ENCODE measurements around the gene JHY. TPM values are rescaled to one million over a fixed set of nuclear protein-coding genes. Genes with fewer than 3 reads are reported as not detected.

JHY gene
- total RNA-seq (1 to 10 TPM; 2.2 to 3.0 TPM), total RNA-seq (2.3 to 10.3 reads per million in 2 donors)

DNA sequence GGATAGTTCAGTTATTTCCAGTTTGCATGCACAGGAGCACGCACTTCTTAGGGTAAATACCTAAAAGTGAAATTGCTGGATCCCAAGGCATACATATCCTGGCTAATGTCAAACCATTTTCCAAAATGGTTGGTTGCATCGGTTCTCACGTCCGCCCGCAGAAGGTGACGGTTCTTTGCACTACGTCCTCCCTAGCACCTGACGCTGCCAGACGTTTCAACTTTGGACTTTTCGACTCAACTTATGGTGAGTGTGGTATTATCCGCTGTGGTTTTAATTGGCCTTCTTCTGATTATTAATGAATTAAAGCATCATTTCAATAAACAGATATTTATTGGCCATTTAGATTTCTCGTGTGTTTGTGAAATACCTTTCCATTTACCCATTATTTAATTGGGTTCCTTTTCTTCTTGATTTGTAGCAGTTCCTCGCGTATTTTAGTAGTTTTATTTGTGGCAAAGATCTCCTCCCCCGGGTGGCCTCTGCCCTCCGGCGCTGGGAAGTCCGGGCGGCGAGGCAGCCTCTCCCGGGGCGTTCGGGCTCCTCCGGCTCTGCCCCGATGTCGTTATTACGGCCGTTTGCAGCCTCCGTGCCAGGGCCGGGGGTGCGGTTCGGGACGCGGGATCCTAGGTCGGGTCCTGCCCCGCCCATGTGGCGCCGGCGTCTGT lies at the start of gene JHY:
JHY (plus strand) TSS at position 571 of the 668 bp plus-strand sequence. CDS start 3,091 bp downstream, outside the sequence.
- no peak for ATAC-seq

DNA sequence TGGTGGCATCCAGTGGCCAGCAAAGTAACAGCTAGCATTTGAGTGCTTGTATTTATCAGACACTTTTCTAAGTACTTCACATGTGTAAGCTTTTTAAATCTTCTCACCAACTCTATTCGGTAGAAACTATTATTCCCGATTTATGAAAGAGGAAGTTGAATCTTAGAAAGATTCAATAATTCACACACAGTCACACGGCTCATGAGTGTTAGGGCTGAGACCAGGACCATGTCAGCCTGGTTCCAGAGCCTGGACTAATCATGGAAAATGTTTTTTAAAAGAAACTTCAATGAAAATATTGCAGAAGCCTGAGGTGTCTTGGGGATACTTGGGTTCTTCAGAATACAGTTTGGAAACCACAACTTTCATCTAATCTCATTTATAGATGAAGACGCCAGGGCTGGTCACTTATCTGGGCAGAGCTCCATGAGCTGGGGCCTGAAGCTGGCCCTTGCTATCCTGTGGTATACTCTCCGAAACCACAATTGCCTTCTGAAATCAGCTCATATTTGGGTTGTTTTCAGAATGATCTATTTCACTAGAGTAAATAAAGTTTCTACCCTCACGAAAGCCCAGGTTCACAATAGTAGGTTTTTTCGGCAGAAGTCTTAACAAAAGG lies 48.6 kb upstream of the JHY start:
- H3K4me1 Mint-ChIP-seq = peaks cover 7% of the 10 kb centered on the region
- no peaks in the 10 kb centered on the region for H3K9me3 ChIP-seq (ENCODE audit: control insufficient read depth, low read length, poor library complexity, severe bottlenecking)
- ATAC-seq (no peak), DNase-seq (no peak)
- H3K36me3 Mint-ChIP-seq (ENCODE audit: low read depth) = no peaks in the 10 kb centered on the region
- no peak overlapping the region for H3K4me3 Mint-ChIP-seq
- H3K27ac Mint-ChIP-seq = no peak overlapping the region
- H3K27me3 Mint-ChIP-seq = peaks cover 26% of the 10 kb centered on the region

More for the DNA sequence above, at the start of gene JHY:
- H3K9me3 ChIP-seq (ENCODE audit: control insufficient read depth, low read length, poor library complexity, severe bottlenecking) = no peaks in the 10 kb centered on the region
- peak within 1 kb of the TSS; percentile 87 for H3K4me3 Mint-ChIP-seq
- no peak for DNase-seq
- H3K27me3 Mint-ChIP-seq = no peaks in the 10 kb centered on the region
- peaks cover 3% of the 10 kb centered on the region for H3K36me3 Mint-ChIP-seq (ENCODE audit: low read depth)
- H3K27ac Mint-ChIP-seq = peak within 1 kb of the TSS; percentile 87
- peaks cover 22% of the 10 kb centered on the region for H3K4me1 Mint-ChIP-seq

DNA sequence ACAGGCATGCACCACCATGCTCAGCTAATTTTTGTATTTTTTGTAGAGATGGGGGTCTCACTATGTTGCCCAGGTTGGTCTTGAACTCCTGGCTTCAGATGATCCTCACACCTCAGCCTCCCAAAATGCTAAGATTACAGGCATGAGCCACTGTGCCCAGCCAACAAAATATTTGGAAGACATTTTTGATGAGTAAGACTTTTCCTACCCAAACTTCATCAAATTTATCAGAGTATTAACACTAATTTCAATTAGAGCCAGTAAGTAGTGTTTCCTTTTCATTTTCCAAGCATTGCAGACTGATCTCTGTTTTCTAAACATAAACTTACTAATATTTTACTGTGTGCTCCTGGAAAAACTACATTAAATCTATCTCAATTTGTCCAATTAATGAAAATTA lies 45.6 kb upstream of the JHY start:
- Mint-ChIP-seq H3K4me3 (no peak overlapping the region), H3K36me3 (ENCODE audit: low read depth) (no peaks in the 10 kb centered on the region), H3K27me3 (peaks cover 26% of the 10 kb centered on the region), H3K4me1 (peaks cover 7% of the 10 kb centered on the region), H3K27ac (no peak overlapping the region)
- H3K9me3 ChIP-seq (ENCODE audit: control insufficient read depth, low read length, poor library complexity, severe bottlenecking) = no peaks in the 10 kb centered on the region
- no peak for ATAC-seq
- DNase-seq = no peak

DNA sequence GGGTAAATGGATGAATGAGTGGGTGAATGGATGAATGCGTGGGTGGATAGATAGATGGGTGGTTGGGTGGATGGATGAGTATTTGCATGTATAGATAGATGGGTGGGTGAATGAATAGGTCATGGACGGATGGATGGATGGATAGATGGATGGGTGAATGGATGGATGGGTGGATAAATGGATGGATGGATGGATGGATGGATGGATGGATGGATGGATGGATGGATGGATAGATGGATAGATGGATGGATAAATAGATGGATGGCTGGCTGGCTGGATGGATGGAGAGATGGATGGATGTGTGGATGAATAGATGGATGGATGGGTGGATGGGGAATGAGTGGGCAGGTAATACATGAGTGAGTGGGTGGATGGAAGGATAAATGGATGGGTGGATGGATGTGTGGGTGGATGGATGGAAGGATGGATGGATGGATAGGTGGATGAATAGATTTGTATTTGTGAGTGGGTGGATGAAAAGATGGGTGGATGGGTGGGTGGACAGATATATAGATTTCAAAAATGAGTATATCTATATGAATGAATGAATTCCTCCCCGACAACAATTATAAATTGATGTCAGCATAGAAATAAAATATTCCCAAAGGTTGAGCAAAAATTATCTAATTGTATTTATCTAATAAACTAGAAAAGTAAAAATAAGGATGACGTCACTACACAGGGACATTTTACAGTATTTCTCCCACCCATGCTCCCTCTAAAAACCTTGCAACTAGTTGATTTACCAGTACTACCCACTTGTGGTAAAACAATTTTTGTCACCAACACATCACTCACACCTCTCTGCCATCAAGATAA lies 44.8 kb upstream of the JHY start:
- Mint-ChIP-seq H3K4me1 (peaks cover 4% of the 10 kb centered on the region), H3K36me3 (ENCODE audit: low read depth) (no peaks in the 10 kb centered on the region), H3K27ac (no peak overlapping the region), H3K4me3 (no peak overlapping the region), H3K27me3 (peaks cover 22% of the 10 kb centered on the region)
- DNase-seq = no peak
- H3K9me3 ChIP-seq (ENCODE audit: control insufficient read depth, low read length, poor library complexity, severe bottlenecking) = no peaks in the 10 kb centered on the region
- ATAC-seq = no peak

DNA sequence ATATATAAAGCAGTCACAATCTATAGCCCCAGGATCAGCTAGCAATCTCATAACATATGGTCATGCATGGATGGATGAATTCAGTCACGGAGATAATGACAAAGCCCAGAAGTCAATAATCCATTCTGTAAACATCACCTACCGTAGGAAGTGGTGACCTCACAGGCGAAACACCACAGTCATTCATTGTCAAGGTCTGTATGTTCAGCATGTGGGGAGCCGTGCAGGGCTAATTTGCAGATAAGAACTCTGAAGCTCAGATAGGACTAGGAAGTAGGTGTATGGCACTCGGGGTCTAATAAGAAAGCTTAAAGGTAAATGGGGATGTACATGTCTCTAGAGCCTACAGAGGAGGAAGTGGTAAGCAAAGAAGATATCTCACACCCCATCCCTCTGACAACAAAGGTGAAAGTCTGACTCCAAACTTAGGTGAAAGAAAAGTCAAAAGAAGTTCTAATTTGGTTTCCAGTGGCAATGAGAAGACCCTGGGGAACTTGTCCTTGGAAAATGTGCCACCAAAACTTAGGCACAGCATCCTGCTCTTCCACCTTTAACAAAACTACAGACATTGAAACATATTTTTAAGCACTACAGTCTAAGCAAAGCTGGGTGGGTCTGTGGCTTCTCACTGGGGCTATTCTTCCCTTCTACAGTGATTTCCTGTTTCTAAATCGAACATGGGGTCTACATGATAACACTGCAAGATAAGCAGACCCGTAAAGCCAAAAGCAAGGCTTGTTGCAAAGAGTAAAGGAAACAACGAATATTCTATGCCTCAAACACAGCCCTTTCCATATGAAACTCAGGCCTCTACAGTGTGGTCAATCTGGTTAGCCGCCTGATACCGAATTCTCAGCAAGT lies 39.0 kb upstream of the JHY start:
- H3K4me1 Mint-ChIP-seq = peaks cover 10% of the 10 kb centered on the region
- ATAC-seq = peak; percentile 85

DNA sequence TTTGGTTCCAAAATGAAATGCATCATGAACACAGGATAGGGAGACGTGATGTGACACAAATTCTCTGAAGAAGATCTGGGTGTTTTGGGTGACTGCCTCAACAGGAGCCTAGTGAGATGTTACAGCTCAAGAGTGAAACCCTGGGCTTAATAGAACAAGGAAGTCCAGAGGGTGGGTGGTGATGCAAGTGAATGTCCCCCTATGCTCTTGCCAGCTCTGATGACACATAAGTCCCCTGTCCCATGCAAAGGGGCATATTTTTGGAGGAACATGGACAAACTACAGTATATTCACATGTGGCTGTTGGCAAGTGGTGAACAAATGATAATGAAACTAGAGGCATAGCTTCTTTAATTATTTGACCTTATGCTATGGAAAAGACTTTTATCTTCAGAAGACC lies 35.1 kb upstream of the JHY start:
- Mint-ChIP-seq H3K27me3 (peaks cover 24% of the 10 kb centered on the region), H3K27ac (no peak overlapping the region), H3K36me3 (ENCODE audit: low read depth) (no peaks in the 10 kb centered on the region), H3K4me3 (no peak overlapping the region), H3K4me1 (peaks cover 27% of the 10 kb centered on the region)
- H3K9me3 ChIP-seq (ENCODE audit: control insufficient read depth, low read length, poor library complexity, severe bottlenecking) = no peaks in the 10 kb centered on the region
- ATAC-seq (no peak), DNase-seq (no peak)

More for the DNA sequence above, 39.0 kb upstream of the JHY start:
- Mint-ChIP-seq H3K27me3 (peaks cover 6% of the 10 kb centered on the region), H3K27ac (no peak overlapping the region), H3K4me3 (no peak overlapping the region), H3K36me3 (ENCODE audit: low read depth) (no peaks in the 10 kb centered on the region)
- no peaks in the 10 kb centered on the region for H3K9me3 ChIP-seq (ENCODE audit: control insufficient read depth, low read length, poor library complexity, severe bottlenecking)
- DNase-seq = no peak

DNA sequence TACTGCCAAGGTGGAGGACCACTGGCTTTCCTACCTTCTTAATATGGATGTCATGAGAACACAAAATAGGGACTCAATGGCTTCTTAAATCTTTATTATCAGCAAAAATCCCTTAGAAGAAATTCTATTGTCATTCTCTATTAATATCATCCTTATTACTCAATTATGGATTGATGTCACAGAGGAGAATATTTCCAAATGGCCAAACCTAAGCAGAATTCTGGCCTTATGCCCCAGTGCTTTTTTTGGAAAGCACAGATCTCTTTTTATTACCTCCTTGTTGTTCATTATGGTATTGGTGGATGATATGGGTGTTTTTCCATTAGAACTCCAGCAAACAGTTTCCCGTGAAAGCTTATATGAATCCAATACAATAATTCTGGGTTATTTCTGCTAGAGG lies 34.4 kb upstream of the JHY start:
- Mint-ChIP-seq H3K27me3 (peaks cover 27% of the 10 kb centered on the region), H3K36me3 (ENCODE audit: low read depth) (peaks cover 2% of the 10 kb centered on the region), H3K4me1 (peaks cover 28% of the 10 kb centered on the region), H3K27ac (no peak overlapping the region), H3K4me3 (no peak overlapping the region)
- ATAC-seq (no peak), DNase-seq (no peak)
- H3K9me3 ChIP-seq (ENCODE audit: control insufficient read depth, low read length, poor library complexity, severe bottlenecking) = no peaks in the 10 kb centered on the region

DNA sequence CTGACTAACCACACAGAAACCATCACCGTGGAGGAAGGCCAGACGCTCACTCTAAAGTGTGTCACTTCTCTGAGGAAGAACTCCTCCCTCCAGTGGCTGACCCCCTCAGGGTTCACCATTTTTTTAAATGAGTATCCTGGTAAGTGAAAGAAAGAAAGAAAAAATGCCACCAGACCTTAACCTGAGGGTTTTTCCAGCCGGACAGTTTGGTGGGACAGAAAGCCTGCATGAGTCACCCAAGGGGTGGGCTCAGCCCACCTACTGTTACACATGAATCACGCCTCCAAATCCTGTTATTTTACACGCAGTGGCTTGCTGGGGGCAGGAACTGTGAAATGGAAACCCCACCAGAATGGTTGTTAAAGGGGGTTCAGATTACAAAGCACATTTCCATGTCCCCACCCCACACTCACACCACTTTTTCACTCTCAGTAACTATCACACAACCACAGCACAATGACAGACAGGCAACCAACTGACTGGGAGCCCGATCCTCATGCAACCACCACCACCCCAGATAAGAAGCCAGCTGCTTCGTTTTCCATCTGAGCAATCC lies 32.4 kb upstream of the JHY start:
- Mint-ChIP-seq H3K4me3 (no peak overlapping the region), H3K27ac (no peak overlapping the region), H3K36me3 (ENCODE audit: low read depth) (peaks cover 2% of the 10 kb centered on the region), H3K4me1 (peaks cover 21% of the 10 kb centered on the region), H3K27me3 (peaks cover 27% of the 10 kb centered on the region)
- ATAC-seq (no peak), DNase-seq (no peak)
- no peaks in the 10 kb centered on the region for H3K9me3 ChIP-seq (ENCODE audit: control insufficient read depth, low read length, poor library complexity, severe bottlenecking)

DNA sequence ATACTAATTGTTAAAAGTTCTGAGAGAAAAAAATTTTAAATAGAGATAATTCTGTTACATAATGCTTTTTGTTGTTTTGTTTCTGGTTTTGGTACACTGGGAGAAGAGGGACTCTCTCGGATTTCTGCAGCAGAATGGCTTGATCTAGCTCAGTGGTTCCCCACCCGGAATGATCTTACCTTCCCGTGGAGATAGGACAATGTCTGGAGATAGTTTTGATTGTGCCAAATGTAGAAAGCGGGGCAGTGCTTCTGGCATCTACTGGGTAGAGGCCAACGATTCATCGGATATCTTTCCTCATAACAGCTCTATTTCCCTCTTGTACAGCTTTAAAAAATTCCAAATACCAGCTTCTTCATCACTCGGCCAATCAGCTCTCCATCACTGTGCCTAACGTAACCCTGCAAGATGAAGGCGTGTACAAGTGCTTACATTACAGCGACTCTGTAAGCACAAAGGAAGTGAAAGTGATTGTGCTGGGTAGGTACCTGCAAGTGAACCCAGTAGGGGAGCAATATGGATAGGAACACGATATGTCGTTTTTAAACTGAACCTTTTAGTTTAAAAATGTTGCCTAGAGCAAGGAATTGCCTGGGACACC lies 31.1 kb upstream of the JHY start:
- H3K36me3 Mint-ChIP-seq (ENCODE audit: low read depth) = peaks cover 2% of the 10 kb centered on the region
- peaks cover 21% of the 10 kb centered on the region for H3K4me1 Mint-ChIP-seq
- DNase-seq (no peak), ATAC-seq (peak; percentile 84)
- peak overlapping the region; percentile 57 for H3K27ac Mint-ChIP-seq
- H3K9me3 ChIP-seq (ENCODE audit: control insufficient read depth, low read length, poor library complexity, severe bottlenecking) = no peaks in the 10 kb centered on the region
- peak overlapping the region; percentile 85 for H3K4me3 Mint-ChIP-seq
- H3K27me3 Mint-ChIP-seq = peaks cover 27% of the 10 kb centered on the region

DNA sequence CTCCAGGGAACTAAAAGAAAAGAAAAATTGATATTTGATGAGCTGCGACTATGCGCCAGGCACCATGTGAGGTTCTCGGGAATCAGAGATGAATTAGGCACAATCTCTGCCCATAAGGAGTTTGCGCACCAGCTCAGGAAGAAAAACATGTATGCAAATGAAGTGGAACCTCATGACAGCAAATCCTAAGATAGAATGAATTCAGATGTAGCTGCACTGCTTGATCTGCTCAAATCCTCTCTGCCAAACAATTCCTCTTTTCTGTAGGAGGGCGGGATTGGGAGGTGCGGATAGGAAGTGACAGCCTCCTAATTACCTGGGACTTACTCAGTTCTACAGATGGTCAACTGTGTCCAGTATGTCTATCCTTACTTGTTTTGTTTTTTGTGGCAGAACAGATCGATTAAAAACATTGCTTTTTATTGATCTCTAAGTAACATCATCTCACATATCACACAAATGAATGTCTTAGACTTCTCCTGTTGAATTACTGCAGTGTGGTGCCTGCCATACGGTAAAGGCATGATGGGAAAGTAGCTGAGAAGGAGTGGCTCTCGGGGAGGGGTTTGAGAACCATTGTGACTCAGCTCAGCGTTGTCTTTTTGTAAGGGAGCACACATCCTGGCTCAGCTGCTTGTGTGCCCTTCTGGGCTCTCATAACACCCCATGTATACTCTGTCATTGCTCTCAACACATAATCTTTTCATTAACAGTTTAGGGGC lies 30.3 kb upstream of the JHY start:
- Mint-ChIP-seq H3K36me3 (ENCODE audit: low read depth) (peaks cover 2% of the 10 kb centered on the region), H3K4me3 (peak overlapping the region; percentile 85), H3K27ac (peak overlapping the region; percentile 57), H3K27me3 (peaks cover 24% of the 10 kb centered on the region), H3K4me1 (peaks cover 21% of the 10 kb centered on the region)
- DNase-seq (no peak), ATAC-seq (peak; percentile 32)
- H3K9me3 ChIP-seq (ENCODE audit: control insufficient read depth, low read length, poor library complexity, severe bottlenecking) = no peaks in the 10 kb centered on the region

DNA sequence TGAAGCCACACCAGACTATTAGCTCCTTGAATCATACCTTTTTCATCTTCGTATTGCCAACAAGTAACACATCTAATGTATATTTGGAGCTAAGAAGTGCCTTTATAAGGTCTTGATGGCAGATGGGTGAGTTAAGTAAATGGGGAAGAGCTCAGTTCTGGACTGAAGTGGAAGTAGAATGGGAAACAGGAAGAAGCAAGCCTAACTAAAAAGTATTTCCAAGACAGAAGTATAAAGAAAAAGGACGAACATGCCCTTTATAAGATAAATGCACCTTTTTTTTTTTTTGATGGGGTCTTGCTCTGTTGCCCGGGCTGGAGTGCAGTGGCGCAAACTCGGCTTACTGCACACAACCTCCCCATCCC lies 29.8 kb upstream of the JHY start:
- Mint-ChIP-seq H3K4me1 (peaks cover 21% of the 10 kb centered on the region), H3K27ac (peak overlapping the region; percentile 57), H3K27me3 (peaks cover 26% of the 10 kb centered on the region), H3K36me3 (ENCODE audit: low read depth) (peaks cover 2% of the 10 kb centered on the region), H3K4me3 (peak overlapping the region; percentile 85)
- DNase-seq (no peak), ATAC-seq (no peak)
- H3K9me3 ChIP-seq (ENCODE audit: control insufficient read depth, low read length, poor library complexity, severe bottlenecking) = no peaks in the 10 kb centered on the region

DNA sequence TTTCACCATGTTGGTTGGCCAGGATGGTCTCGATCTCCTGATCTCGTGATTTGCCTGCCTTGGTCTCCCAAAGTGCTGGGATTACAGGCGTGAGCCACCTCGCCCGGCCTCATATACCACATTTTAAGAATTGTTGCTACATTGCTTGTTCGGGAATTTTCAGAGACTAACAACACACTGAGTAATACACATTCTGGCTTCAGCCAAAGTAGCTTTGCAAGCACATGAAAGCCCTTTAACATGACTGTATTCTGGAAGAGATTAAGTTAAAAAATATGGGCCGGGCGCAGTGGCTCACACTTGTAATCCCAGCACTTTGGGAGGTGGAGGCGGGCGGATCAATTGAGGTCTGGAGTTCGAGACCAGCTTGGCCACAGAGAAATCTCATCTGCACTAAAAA lies 29.3 kb upstream of the JHY start:
- H3K36me3 Mint-ChIP-seq (ENCODE audit: low read depth) = peaks cover 2% of the 10 kb centered on the region
- peaks cover 31% of the 10 kb centered on the region for H3K27me3 Mint-ChIP-seq
- ATAC-seq (no peak), DNase-seq (no peak)
- H3K4me1 Mint-ChIP-seq = peaks cover 21% of the 10 kb centered on the region
- no peak overlapping the region for H3K27ac Mint-ChIP-seq
- H3K4me3 Mint-ChIP-seq = no peak overlapping the region
- H3K9me3 ChIP-seq (ENCODE audit: control insufficient read depth, low read length, poor library complexity, severe bottlenecking) = no peaks in the 10 kb centered on the region

Data from T-helper 17 cell (primary cell).